ENCODE data around the gene KDM4B. TPM values are rescaled to one million over a fixed set of nuclear protein-coding genes. Genes with fewer than 3 reads are reported as not detected.

KDM4B gene
- total and polyA plus RNA-seq, 9 of the 15 experiments (the other 6 are each of a cell fraction or from before 2014, with no cell fraction given), result 0.21 to 29.9 (median 7.3) TPM

GRCh38 chr19:5153601-5154128 lies 184.8 kb downstream of the KDM4B start (continued):
- TF ChIP-seq POU5F1 (IDR thresholded peaks at IDR 0.05; ENCODE audit: borderline replicate concordance, low read depth, low read length, partially characterized antibody), result no peak
- no peak for TF ChIP-seq MYC (IDR thresholded peaks at IDR 0.05; ENCODE audit: low read depth, low read length)
- TF ChIP-seq MYC (CRISPR knock-in tag; IDR thresholded peaks at IDR 0.05; ENCODE audit: borderline replicate concordance, low read depth), result no peak
- TF ChIP-seq MEF2A (IDR thresholded peaks at IDR 0.05; ENCODE audit: control insufficient read depth, low read depth, low read length), result no peak
- TF ChIP-seq GABPA (tag; conservative IDR thresholded peaks at IDR 0.05; ENCODE audit: low read depth), result no peak
- TF ChIP-seq NR4A1 (CRISPR knock-in tag; IDR thresholded peaks at IDR 0.05), result no peak
- TF ChIP-seq NR4A1 (tag; IDR thresholded peaks at IDR 0.05), result no peak
- no peak for TF ChIP-seq NFXL1 (CRISPR knock-in tag; IDR thresholded peaks at IDR 0.05)
- no peak for TF ChIP-seq BRCA1 (IDR thresholded peaks at IDR 0.05)
- no peak for TF ChIP-seq BRCA1 (CRISPR knock-in tag; IDR thresholded peaks at IDR 0.05)
- TF ChIP-seq SMARCA5 (IDR thresholded peaks at IDR 0.05), result no peak
- no peak for TF ChIP-seq ZNF518B (CRISPR knock-in tag; IDR thresholded peaks at IDR 0.05)
- TF ChIP-seq ZNF324 (CRISPR knock-in tag; IDR thresholded peaks at IDR 0.05), result no peak
- no peak for TF ChIP-seq SNRNP70 (optimal IDR thresholded peaks at IDR 0.05; ENCODE audit: low read depth, low read length)
- no peak for TF ChIP-seq ZNF232 (CRISPR knock-in tag; IDR thresholded peaks at IDR 0.05)
- TF ChIP-seq HOMEZ (CRISPR knock-in tag; IDR thresholded peaks at IDR 0.05), result no peak
- no peak for TF ChIP-seq ZBTB43 (CRISPR knock-in tag; IDR thresholded peaks at IDR 0.05)
- TF ChIP-seq HMGN3 (IDR thresholded peaks at IDR 0.05; ENCODE audit: borderline replicate concordance, extremely low read depth, insufficient read length, low read depth, low read length), result peak; percentile 38
- no peak for TF ChIP-seq MTA3 (IDR thresholded peaks at IDR 0.05; ENCODE audit: borderline replicate concordance)
